Amygdala (tissue), 56 donors: ENCODE measurements around the gene MACIR.
"Not testable (repeated sequence)": the region's sequence is repeated elsewhere in the genome, so short reads cannot be mapped to it uniquely, and the experiment has no call there.

Experiments used
- DNase-seq, 56 donors: peaks; one replicate each; lab custom pipeline; 2025; lab: John Stamatoyannopoulos, UW

Gene MACIR

GRCh38 chr5:103258368-103258956 lies at the start of gene MACIR:
TSS of gene MACIR (plus strand) at chr5:103258763. CDS start at chr5:103275920, 17,157 bp downstream.
- DNase-seq = peak; percentile 45 to 96 (median 90)

GRCh38 chr5:103209065-103209464 lies 49.5 kb upstream of the MACIR start:
- DNase-seq = no peak

- no peak for DNase-seq
Observed at GRCh38 chr5:103210952-103211351, 47.6 kb upstream of the MACIR start.

- DNase-seq = no peak
Observed at GRCh38 chr5:103211576-103212561, 46.7 kb upstream of the MACIR start.

GRCh38 chr5:103216137-103216536 lies 42.4 kb upstream of the MACIR start:
- DNase-seq = no peak

GRCh38 chr5:103216697-103217096 lies 41.9 kb upstream of the MACIR start:
- no peak for DNase-seq

GRCh38 chr5:103217101-103217500 lies 41.5 kb upstream of the MACIR start:
- no peak for DNase-seq

- no peak for DNase-seq
Observed at GRCh38 chr5:103218164-103218563, 40.4 kb upstream of the MACIR start.

GRCh38 chr5:103219074-103219473 lies 39.5 kb upstream of the MACIR start:
- DNase-seq = not testable (repeated sequence)

- no peak for DNase-seq
Observed at GRCh38 chr5:103223031-103223955, 35.3 kb upstream of the MACIR start.

GRCh38 chr5:103224118-103224893 lies 34.3 kb upstream of the MACIR start:
- DNase-seq = peak in 5 of 56 donors; percentile 1 to 28 (median 9)

GRCh38 chr5:103224894-103225246 lies 33.7 kb upstream of the MACIR start:
- DNase-seq = no peak

GRCh38 chr5:103228061-103228460 lies 30.5 kb upstream of the MACIR start:
- DNase-seq = no peak

GRCh38 chr5:103228588-103228987 lies 30.0 kb upstream of the MACIR start:
- no peak for DNase-seq

- DNase-seq = peak in 4 of 56 donors; percentile 2 to 8 (median 4)
Observed at GRCh38 chr5:103232393-103232999, 26.1 kb upstream of the MACIR start.

- no peak for DNase-seq
Observed at GRCh38 chr5:103234239-103234975, 24.2 kb upstream of the MACIR start.

GRCh38 chr5:103235891-103236290 lies 22.7 kb upstream of the MACIR start:
- DNase-seq = no peak

- DNase-seq = no peak
Observed at GRCh38 chr5:103237778-103238177, 20.8 kb upstream of the MACIR start.

GRCh38 chr5:103243665-103244064 lies 14.9 kb upstream of the MACIR start:
- no peak for DNase-seq
